Smooth muscle cell (in vitro differentiated cells): ENCODE measurements around the gene PNRC1. TPM values are rescaled to one million over a fixed set of nuclear protein-coding genes. Genes with fewer than 3 reads are reported as not detected.
"Not testable (repeated sequence)": the region's sequence is repeated elsewhere in the genome, so short reads cannot be mapped to it uniquely, and the experiment has no call there.

ENCODE experiments used
- DNase-seq: peaks from one replicate; lab custom pipeline; 2025; ENCODE audit not compliant: unreplicated experiment; lab: John Stamatoyannopoulos, UW
- H2AFZ ChIP-seq: fragments of 200-600 bp; sonication (generic); 2 replicates; pipeline ENCODE4 v1.6.0; 2016; ENCODE audit warnings: antibody characterized with exemption, low read depth, mild to moderate bottlenecking
- H3F3A ChIP-seq: fragments of 200-600 bp; sonication (generic); 2 replicates; pipeline ENCODE4 v1.6.0; 2017; ENCODE audit warnings: antibody characterized with exemption, low read depth
- H3K27ac ChIP-seq: fragments of 200-600 bp; sonication (generic); 2 replicates; pipeline ENCODE4 v1.5.1; 2016; ENCODE audit warnings: low read depth, mild to moderate bottlenecking
- H3K27me3 ChIP-seq: fragments of 200-600 bp; sonication (generic); 2 replicates; pipeline ENCODE4 v1.6.1; 2016; ENCODE audit warnings: low read depth, mild to moderate bottlenecking
- H3K36me3 ChIP-seq: fragments of 200-600 bp; sonication (generic); 2 replicates; pipeline ENCODE4 v1.5.1; 2016; ENCODE audit warnings: low read depth
- H3K4me1 ChIP-seq: fragments of 200-600 bp; sonication (generic); 2 replicates; pipeline ENCODE4 v1.5.1; 2016; ENCODE audit warnings: low read depth
- H3K4me2 ChIP-seq: fragments of 200-600 bp; sonication (generic); 2 replicates; pipeline ENCODE4 v1.6.0; 2016; ENCODE audit warnings: mild to moderate bottlenecking
- H3K4me3 ChIP-seq: fragments of 200-600 bp; sonication (generic); 2 replicates; pipeline ENCODE4 v1.5.1; 2016; ENCODE audit warnings: mild to moderate bottlenecking
- H3K79me2 ChIP-seq: fragments of 200-600 bp; sonication (generic); 2 replicates; pipeline ENCODE4 v1.6.0; 2016; ENCODE audit warnings: low read depth, mild to moderate bottlenecking
- H3K9ac ChIP-seq: fragments of 200-600 bp; sonication (generic); 2 replicates; pipeline ENCODE4 v1.6.0; 2016; ENCODE audit warnings: low read depth
- H3K9me3 ChIP-seq: fragments of 200-600 bp; sonication (generic); replicated peaks from 2 replicates; pipeline ENCODE4 v1.5.1; 2016; ENCODE audit warnings: low read depth
- H4K20me1 ChIP-seq: fragments of 200-600 bp; sonication (generic); 2 replicates; pipeline ENCODE4 v1.6.0; 2016; ENCODE audit warnings: low read depth
- WGBS: methylation state at CpG from one replicate; pipeline ENCODE4 v1.1.7; 2016; ENCODE audit warnings: low lambda C conversion rate; 5-methylcytosine and 5-hydroxymethylcytosine counted together
- polyA plus RNA-seq: library from polyadenylated mRNA; unstranded; fragments of >200 nt; fragmentation: Nextera tagmentation; extraction: Ambion mirVana; gene quantifications from 2 replicates; pipeline ENCODE4 v1.2.1, GENCODE V29; 2016
- total RNA-seq: library from RNA; depleted of rRNA; stranded (reverse); fragments of >200 nt; gene quantifications from 2 replicates; pipeline ENCODE4 v1.2.3, GENCODE V29; 2014
- TF ChIP-seq, protein P1 (sequence below): fragments of 200-600 bp; sonication (generic); IDR thresholded peaks from 2 replicates; pipeline ENCODE4 v1.5.1; 2017; ENCODE audit warnings: borderline replicate concordance, mild to moderate bottlenecking, antibody characterized with exemption; ENCODE audit not compliant: insufficient read depth, poor library complexity, severe bottlenecking

The PNRC1 gene
- total and polyA plus RNA-seq, 2 experiments from 2014 or later = 188 to 198 TPM

DNA sequence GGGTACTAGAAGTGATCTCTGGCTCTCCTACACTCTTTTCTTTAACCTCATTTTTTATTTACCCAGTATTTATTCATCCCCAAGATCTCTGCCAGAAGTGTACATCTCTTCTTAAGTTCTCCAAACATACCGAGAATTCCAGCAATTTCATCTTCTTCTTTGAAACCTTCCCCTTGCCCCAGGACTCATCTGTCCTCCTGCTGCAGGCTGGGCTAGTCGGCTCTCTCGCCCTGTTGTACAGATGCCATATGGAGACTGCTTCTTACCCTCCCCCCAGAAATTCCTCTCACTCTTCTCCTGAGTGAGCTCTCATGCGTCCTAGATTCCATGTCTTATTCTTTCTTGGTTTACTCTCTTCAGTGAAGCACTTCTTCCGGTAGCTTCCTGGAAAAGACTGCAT, 21.9 kb upstream of the PNRC1 start:
- Histone ChIP-seq H3F3A (no peaks in the 10 kb centered on the region), H3K4me3 (no peak overlapping the region), H4K20me1 (no peaks in the 10 kb centered on the region), H3K4me1 (no peaks in the 10 kb centered on the region), H3K79me2 (no peaks in the 10 kb centered on the region), H3K27ac (no peak overlapping the region), H2AFZ (peak overlapping the region; percentile 42), H3K9me3 (no peaks in the 10 kb centered on the region), H3K4me2 (no peak overlapping the region), H3K27me3 (no peaks in the 10 kb centered on the region), H3K36me3 (no peaks in the 10 kb centered on the region), H3K9ac (no peak overlapping the region)
- WGBS = 59% methylated on average over 5 of the region's 5 CpGs
- TF ChIP-seq, protein P1, sequence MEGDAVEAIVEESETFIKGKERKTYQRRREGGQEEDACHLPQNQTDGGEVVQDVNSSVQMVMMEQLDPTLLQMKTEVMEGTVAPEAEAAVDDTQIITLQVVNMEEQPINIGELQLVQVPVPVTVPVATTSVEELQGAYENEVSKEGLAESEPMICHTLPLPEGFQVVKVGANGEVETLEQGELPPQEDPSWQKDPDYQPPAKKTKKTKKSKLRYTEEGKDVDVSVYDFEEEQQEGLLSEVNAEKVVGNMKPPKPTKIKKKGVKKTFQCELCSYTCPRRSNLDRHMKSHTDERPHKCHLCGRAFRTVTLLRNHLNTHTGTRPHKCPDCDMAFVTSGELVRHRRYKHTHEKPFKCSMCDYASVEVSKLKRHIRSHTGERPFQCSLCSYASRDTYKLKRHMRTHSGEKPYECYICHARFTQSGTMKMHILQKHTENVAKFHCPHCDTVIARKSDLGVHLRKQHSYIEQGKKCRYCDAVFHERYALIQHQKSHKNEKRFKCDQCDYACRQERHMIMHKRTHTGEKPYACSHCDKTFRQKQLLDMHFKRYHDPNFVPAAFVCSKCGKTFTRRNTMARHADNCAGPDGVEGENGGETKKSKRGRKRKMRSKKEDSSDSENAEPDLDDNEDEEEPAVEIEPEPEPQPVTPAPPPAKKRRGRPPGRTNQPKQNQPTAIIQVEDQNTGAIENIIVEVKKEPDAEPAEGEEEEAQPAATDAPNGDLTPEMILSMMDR = no peak
- no peak for DNase-seq

DNA sequence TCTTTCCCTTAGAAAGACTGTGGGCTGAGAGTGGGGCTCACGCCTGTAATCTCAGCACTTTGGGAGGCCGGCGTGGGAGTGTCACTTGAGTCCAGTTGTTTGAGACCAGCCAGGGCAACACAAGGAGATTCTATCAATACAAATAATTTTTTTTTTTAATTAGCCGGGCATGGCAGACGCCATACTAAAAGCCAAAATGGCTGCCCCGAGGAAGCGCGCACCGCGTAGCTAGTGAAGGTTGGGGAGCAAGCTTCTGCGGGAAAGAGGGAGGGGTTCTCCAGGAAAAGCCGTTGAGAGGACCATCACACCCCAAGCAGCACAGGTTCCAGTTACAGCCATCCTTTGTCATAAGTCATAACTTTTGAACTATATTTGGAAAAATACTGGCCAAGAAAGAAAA, 21.3 kb upstream of the PNRC1 start:
- TF ChIP-seq, protein P1 = no peak
- Histone ChIP-seq H3F3A (no peaks in the 10 kb centered on the region), H3K27me3 (no peaks in the 10 kb centered on the region), H3K4me1 (no peaks in the 10 kb centered on the region), H4K20me1 (no peaks in the 10 kb centered on the region), H3K9me3 (no peaks in the 10 kb centered on the region), H3K4me2 (no peak overlapping the region), H3K27ac (no peak overlapping the region), H3K4me3 (no peak overlapping the region), H3K9ac (no peak overlapping the region), H3K36me3 (no peaks in the 10 kb centered on the region), H2AFZ (no peak overlapping the region), H3K79me2 (no peaks in the 10 kb centered on the region)
- WGBS = 96% methylated on average over 12 of the region's 12 CpGs
- DNase-seq = no peak

DNA sequence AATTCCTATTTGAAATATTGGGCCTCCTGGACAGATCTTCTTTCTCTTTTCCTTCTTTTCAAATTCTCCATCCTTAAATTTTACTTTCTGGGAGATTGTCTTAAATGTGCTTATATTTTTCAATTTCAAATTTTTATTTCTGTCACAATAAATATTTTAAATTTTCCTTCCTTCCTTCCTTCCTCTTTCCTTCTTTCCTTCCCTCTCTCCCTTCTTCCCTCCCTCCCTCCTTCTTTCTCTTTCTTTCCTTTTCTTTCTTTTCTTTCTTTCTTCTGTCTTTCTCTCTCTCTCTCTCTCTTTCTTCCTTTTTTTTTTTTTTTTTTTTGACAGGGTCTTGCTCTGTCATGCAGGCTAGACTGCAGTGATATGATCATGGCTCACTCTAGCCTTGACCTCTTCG, 16.7 kb upstream of the PNRC1 start:
- H3K4me1 ChIP-seq = peaks cover 6% of the 10 kb centered on the region
- no peak overlapping the region for H3K4me2 ChIP-seq
- no peak overlapping the region for H3K9ac ChIP-seq
- no peaks in the 10 kb centered on the region for H4K20me1 ChIP-seq
- TF ChIP-seq, protein P1 = no peak
- no peaks in the 10 kb centered on the region for H3K36me3 ChIP-seq
- H3K27me3 ChIP-seq = no peaks in the 10 kb centered on the region
- no peaks in the 10 kb centered on the region for H3K9me3 ChIP-seq
- H3F3A ChIP-seq = no peaks in the 10 kb centered on the region
- no peak overlapping the region for H3K4me3 ChIP-seq
- 100% methylated on average over 1 of the region's 1 CpG for WGBS
- H3K27ac ChIP-seq = no peak overlapping the region
- no peaks in the 10 kb centered on the region for H3K79me2 ChIP-seq
- no peak overlapping the region for H2AFZ ChIP-seq
- DNase-seq = no peak

DNA sequence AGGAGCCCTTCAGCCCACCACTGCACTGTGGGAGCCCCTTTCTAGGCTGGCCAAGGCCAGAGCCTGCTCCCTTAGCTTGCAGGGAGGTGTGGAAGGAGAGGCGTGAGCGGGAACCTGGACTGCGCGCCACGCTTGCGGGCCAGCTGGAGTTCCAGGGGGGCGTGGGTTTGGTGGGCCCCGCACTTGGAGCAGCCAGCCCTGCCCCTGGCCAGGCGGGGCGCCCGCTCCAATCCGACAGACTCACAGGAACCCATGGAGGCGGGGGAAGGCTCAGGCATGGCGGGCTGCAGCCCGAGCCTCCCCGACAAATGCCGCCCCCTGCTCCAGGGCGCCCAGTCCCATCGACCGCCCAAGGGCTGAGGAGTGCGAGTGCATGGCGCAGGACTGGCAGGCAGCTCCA, 15.6 kb upstream of the PNRC1 start:
- H3K9ac ChIP-seq, H3K27me3 ChIP-seq, H4K20me1 ChIP-seq, H3K9me3 ChIP-seq, H3K4me2 ChIP-seq, H3K36me3 ChIP-seq, H2AFZ ChIP-seq, H3K27ac ChIP-seq, H3K4me1 ChIP-seq, H3K79me2 ChIP-seq, H3F3A ChIP-seq, DNase-seq, H3K4me3 ChIP-seq: not testable (repeated sequence)
- 91% methylated on average over 22 of the region's 22 CpGs for WGBS

DNA sequence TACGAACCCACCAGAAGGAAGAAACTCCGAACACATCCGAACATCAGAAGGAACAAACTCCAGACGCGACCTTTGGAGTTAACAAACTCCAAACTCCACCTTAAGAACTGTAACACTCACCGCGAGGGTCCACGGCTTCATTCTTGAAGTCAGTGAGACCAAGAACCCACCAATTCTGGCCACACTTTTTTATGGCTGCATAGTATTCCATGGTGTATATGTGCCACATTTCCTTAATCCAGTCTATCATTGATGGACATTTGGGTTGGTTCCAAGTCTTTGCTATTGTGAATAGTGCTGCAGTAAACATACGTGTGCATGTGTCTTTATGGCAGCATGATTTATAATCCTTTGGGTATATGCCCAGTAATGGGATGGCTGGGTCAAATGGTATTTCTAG, 14.4 kb upstream of the PNRC1 start:
- not testable (repeated sequence) for H3K9me3 ChIP-seq, H3F3A ChIP-seq, H3K4me2 ChIP-seq, DNase-seq, H3K79me2 ChIP-seq, H3K4me1 ChIP-seq, H3K36me3 ChIP-seq, H3K4me3 ChIP-seq, H3K9ac ChIP-seq, H4K20me1 ChIP-seq, H2AFZ ChIP-seq, H3K27me3 ChIP-seq, H3K27ac ChIP-seq
- WGBS = 97% methylated on average over 9 of the region's 9 CpGs
